GM12891 (cell line): ENCODE measurements around the gene ARID1A.

Experiments
- DNase-seq: peaks from one replicate; pipeline ENCODE4 v3.0.0; 2011; ENCODE audit warnings: low spot score; ENCODE audit not compliant: insufficient read length
- FAIRE-seq: peaks from 2 replicates; lab custom pipeline; 2011; peaks lifted over from hg19 to GRCh38; lab: Jason Lieb, UNC
- PAX5 ChIP-seq: IDR thresholded peaks from 2 replicates; pipeline ENCODE4 v1.6.1; 2011; ENCODE audit warnings: low read length, moderate library complexity, mild to moderate bottlenecking; ENCODE audit not compliant: insufficient read depth, severe bottlenecking
- POLR2A ChIP-seq: IDR thresholded peaks from 2 replicates; pipeline ENCODE4 v1.6.1; 2011; ENCODE audit warnings: low read depth, low read length, control low read depth
- POLR2AphosphoS5 ChIP-seq: IDR thresholded peaks from 2 replicates; pipeline ENCODE4 v1.6.1; 2011; ENCODE audit warnings: low read depth, low read length, control low read depth
- POU2F2 ChIP-seq: IDR thresholded peaks from 2 replicates; pipeline ENCODE4 v1.6.1; 2011; ENCODE audit warnings: low read depth, mild to moderate bottlenecking, control low read depth, low read length, moderate library complexity
- SPI1 ChIP-seq: IDR thresholded peaks from 2 replicates; pipeline ENCODE4 v1.6.1; 2011; ENCODE audit warnings: low read depth, low read length, control low read depth
- TAF1 ChIP-seq: IDR thresholded peaks from 2 replicates; pipeline ENCODE4 v1.6.1; 2011; ENCODE audit warnings: low read depth, low read length, control low read depth

ARID1A gene

DNA sequence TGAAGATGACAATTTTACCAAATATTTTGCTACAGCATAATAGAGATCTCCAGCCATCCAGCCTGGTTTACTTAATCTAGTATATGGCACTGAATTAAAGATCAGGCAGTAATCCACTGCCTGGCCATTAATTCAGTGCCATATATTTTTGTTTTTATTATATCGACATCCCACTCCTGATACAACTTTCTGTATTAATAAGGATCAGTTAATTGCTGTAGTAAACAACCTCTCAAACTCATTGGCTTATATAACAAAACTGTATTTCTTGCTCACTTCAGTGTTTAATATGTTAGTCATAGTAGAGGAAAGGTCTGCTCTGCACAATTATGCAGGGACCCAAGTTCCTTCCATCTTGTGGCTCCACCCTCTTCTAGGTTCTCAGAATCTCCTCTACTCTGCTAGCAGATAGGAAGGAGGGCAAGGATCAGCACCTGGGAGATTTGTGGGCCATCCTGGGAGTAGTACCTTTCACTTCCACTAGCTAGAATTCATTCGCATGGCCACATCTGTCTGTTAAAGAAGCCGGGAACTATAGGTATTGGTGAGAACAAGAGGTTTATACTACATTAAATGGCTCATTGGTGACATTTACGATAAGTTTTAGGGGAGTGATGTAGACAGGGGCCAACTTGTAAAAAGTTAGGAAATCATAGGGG, 127.1 kb downstream of the ARID1A start:
- no peak for TF ChIP-seq POLR2A
- no peak for TF ChIP-seq POU2F2
- no peak for TF ChIP-seq SPI1
- TF ChIP-seq POLR2AphosphoS5: no peak
- no peak for TF ChIP-seq PAX5
- TF ChIP-seq TAF1: no peak
- DNase-seq (no peak), FAIRE-seq (no peak)

DNA sequence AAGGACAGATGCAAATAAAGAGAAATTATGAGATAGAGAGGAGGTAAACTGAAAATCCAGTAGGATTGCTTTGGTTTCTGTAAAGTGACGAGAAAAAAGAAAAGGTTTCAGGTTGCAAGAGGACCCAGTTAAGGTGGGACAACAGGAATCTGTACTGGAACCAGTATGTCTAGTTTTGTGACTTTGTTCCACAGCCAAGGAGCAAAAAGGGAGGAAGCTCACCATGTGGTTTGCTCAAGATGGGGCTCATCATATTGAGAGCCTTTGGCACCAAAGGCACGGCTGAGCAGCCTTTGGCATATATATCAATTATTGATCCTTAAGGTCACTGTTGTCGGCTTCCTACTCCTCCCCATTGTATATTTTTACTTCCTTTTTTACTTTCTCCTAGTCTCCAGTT, 128.9 kb downstream of the ARID1A start:
- DNase-seq: no peak
- TF ChIP-seq PAX5 (no peak), POU2F2 (no peak), POLR2AphosphoS5 (no peak), TAF1 (no peak), SPI1 (no peak), POLR2A (no peak)
- no peak for FAIRE-seq

DNA sequence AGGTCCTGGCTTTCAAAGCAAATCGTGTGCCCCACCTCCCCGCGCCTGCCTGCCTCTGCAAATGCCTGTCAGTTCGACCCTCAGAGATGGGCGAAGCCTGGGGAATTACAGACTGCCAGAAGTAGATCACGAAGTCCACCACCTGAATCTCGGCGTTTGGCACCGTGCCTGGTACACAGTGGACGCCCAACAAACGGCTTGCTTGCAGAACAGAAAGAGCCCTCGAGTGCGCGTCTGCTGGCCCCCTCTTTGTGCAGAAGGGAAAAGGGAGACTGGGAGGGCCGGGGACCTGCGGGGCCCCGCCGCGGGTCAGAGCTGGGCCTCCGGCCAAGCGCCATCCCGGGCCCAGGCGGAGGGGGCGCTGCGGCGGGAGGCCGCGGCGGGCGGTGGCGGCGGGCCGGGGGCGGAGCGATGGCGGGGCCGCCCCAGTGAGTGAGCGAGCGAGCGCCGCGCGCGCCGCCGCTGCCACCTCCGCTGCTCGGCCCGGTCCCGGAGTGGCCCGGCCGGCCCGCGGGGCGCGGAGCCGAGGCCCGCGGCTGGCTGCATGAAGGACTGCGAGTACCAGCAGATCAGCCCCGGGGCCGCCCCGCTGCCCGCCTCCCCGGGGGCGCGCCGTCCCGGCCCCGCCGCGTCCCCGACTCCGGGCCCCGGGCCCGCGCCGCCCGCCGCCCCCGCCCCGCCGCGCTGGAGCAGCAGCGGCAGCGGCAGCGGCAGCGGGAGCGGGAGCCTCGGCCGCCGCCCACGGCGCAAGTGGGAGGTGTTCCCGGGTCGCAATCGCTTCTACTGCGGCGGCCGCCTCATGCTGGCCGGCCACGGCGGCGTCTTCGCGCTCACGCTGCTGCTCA, 130.7 kb downstream of the ARID1A start, which contains the start of gene ZDHHC18:
ZDHHC18 (plus strand) TSS at position 428 of the 845 bp plus-strand sequence; CDS start at position 545, 117 bp downstream.
- DNase-seq (peak; percentile 72), FAIRE-seq (peak; percentile 77)
- TF ChIP-seq POLR2A (peak; percentile 55; the same call in 1 of the 2 replicates), POU2F2 (no peak), POLR2AphosphoS5 (peak; percentile 52; the same call in 1 of the 2 replicates)

DNA sequence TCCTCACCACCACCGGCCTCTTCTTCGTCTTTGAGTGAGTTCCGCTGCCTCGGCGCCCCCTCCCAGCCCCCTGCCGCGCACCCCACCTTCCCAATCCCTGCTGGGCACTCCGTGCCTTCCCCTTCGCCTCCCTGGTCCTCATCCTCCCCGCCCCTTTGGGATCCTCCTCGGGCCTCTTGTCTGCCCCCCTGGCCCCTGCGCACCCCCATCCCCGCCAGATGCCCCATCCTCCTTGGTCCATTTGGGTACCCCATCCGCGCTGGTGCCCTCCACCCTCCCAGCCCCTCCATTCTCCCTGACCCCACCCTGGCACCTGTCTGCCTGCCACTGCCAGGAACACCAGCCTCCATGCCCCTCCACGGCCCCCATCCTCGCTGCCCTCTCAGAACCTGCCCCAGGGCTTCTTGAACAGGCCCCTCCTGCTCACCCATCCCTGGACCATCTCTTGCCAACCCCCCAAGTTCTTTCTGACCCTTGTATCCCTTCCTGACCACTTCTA, 131.3 kb downstream of the ARID1A start:
- no peak for DNase-seq
- TF ChIP-seq TAF1 (no peak), POLR2AphosphoS5 (no peak), PAX5 (no peak), POLR2A (no peak), SPI1 (no peak), POU2F2 (no peak)
- FAIRE-seq: no peak

DNA sequence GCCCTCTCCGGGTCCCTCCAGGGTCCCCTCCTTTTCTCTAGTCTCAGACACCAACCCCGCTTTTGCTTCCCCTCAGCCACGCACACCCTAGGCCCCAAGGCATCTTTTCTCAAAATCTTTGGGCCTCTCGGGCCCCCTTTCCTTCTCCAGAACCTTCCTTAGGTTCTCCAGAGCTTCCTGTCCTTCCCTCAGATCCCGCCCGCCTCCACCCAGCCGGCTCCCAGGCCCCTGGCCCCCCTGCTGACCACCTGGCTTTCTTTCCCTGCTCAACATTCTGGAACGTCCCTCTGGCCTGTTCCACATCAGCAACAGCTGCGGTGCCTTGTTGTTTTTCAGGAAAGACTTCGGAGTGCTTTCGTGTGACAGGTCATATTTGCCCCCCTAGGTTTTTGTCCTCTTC, 131.8 kb downstream of the ARID1A start:
- DNase-seq (no peak), FAIRE-seq (no peak)
- no peak for TF ChIP-seq TAF1
- TF ChIP-seq PAX5: no peak
- TF ChIP-seq POLR2AphosphoS5: no peak
- TF ChIP-seq POLR2A: no peak
- no peak for TF ChIP-seq POU2F2
- TF ChIP-seq SPI1: no peak

DNA sequence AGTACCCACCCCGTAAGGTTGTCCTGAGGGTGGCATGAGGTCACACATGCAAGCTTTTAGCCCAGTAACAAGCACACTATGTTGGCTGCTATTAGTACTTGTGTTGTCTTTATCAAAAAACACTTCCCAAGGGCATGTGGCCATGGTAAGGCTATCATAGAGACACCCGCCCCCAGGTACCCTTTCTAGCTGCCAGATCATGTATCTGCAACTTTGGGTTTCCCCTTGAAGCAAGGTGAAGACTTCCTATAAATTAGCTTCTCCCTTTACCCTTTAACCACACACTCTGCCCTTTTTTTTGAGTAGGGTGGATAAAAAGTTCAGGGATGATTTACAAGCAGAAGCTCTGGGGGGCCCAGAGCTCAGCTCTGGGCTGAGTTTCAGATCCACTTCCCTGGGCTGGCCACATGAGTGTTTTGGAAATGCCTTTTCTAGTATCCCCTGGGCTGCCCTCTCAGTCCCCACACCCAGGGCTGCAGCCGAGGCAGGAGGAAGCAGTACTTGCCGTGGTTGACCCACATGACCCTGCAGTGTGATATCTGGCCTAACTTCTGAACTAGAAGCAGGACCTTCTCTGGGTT, 132.7 kb downstream of the ARID1A start:
- peak; percentile 93 for FAIRE-seq

DNA sequence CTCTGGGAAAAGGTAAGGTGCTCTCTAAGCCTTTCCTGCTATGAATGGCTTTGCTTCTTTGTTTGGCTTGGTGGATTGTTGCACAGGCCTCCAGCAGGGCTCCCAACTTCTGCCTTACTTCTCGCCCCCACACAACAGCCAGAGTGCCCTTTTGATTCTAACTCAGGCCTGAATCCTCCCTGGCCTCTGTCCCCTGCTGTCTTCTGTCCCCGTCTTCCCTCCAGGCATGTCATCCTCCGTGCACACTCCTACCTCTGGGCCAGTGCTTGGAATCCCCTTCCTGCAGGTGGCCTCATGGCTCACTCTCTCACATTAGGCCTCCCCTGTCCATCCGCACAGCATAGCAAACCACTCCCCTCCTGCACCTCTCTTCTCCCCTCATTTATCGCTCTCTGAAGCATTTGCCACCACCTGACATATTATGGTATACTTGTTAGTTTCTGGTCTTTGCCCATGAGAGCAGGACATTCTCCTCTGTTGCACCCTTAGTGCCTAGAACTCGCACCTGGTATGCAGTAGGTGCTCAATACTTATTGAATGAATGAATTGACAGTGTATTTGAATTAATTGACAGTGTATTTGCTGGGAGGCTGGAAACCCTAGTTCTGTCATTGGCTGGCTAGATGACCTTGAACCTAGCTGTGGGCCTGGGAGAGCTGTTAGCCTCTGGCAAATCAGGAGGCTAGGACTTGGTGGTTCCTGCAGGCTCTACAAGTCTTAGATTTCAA, 133.5 kb downstream of the ARID1A start:
- FAIRE-seq (no peak), DNase-seq (no peak)
- TF ChIP-seq POLR2A (no peak), POU2F2 (no peak), TAF1 (no peak), SPI1 (no peak), PAX5 (no peak)

More for the DNA sequence above, 132.7 kb downstream of the ARID1A start:
- no peak for TF ChIP-seq PAX5
- peak; percentile 28; the same call in 1 of the 2 replicates for TF ChIP-seq SPI1
- DNase-seq: no peak

DNA sequence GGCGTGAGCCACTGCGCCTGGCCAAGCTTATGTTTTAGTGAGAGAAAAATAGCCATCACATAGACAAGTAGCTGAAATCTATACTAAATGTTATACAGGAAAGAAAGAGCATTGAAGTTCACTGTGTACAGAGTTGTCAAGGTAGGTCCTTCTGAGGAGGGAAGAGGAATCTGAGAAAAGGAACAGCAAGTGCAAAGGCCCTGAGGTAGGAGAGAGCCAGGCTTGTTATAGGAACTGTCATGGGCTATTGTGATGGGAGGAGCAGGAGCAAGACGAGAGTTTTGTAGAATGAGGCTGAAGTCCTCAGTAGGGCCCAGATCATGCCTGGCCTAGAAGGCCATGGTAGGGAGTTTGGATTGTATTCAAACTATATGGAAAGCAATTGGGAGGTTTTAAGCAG, 135.2 kb downstream of the ARID1A start:
- FAIRE-seq (no peak), DNase-seq (no peak)
- TF ChIP-seq POU2F2 (no peak), PAX5 (no peak), SPI1 (no peak)
